ENCODE data around the gene SERGEF.

- TF ChIP-seq ZNF274 (IDR thresholded peaks at IDR 0.05; ENCODE audit: low read depth, low read length) = no peak
- TF ChIP-seq YY1 (IDR thresholded peaks at IDR 0.05; ENCODE audit: insufficient read depth, insufficient read length) = no peak
- TF ChIP-seq SUZ12 (IDR thresholded peaks at IDR 0.05; ENCODE audit: extremely low read depth, insufficient read depth, insufficient read length) = no peak
These were observed 44.6 kb downstream of the SERGEF start for GRCh38 chr11:17968206-17968605.

Data from NT2/D1 (cell line).